Measurements from ENCODE around the gene DPP6. TPM values are rescaled to one million over a fixed set of nuclear protein-coding genes. Genes with fewer than 3 reads are reported as not detected.

The DPP6 gene
- total RNA-seq, 4 donors from 2014 or later: 0.60 to 1.7 (median 1.6) TPM; not detected in 1

DNA sequence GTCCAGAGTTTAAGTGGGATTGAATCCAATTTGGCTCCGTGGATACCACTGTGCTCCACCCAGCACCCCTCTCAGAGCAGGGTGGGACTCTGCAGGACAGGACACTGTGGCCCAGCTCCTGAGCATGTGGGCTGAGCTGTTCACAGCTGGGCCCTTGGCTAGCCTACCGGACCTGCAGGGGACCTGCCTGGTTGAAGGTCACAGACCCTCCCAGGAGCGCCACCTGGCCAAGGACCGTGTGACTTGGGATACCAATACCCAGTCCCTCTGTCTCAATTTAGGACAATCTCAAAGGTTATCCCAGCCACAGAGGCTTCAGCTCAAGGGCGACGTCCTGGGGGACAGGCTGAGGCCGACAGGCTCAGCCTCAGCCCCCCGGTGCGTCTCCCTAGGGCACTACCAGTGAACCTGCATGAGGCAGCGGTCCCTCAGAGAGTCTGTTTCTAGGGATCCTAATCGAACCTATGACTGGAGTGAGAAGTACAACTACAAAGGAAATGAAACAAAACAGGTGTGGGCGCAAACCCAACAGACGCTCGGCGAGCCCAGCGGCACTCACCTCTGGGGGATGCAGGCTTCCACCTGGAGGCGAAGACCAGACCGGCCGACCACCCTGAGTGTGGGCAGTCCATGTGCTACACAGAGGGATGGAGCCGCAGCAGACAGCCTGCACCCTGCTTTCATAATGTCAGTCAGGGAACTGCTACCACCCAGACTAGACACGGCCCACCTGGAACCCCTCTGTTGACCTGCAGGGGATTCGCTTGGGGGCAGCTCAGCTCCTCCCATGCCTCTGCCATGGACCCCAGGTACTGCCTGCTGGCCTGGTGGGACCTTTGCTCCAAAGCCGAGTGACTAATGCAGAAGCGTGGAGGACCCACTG, 847.0 kb downstream of the DPP6 start:
- Histone ChIP-seq H3K36me3 (no peaks in the 10 kb centered on the region), H3K9me3 (peaks cover 0 to 2% (median 0%) of the 10 kb centered on the region in 4 donors), H3K27me3 (no peaks in the 10 kb centered on the region), H3K4me1 (no peaks in the 10 kb centered on the region), H3K4me3 (no peak overlapping the region), H3K27ac (no peak overlapping the region)
- TF ChIP-seq, protein P1, sequence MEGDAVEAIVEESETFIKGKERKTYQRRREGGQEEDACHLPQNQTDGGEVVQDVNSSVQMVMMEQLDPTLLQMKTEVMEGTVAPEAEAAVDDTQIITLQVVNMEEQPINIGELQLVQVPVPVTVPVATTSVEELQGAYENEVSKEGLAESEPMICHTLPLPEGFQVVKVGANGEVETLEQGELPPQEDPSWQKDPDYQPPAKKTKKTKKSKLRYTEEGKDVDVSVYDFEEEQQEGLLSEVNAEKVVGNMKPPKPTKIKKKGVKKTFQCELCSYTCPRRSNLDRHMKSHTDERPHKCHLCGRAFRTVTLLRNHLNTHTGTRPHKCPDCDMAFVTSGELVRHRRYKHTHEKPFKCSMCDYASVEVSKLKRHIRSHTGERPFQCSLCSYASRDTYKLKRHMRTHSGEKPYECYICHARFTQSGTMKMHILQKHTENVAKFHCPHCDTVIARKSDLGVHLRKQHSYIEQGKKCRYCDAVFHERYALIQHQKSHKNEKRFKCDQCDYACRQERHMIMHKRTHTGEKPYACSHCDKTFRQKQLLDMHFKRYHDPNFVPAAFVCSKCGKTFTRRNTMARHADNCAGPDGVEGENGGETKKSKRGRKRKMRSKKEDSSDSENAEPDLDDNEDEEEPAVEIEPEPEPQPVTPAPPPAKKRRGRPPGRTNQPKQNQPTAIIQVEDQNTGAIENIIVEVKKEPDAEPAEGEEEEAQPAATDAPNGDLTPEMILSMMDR (IDR thresholded peaks at IDR 0.05): no peak
- TF ChIP-seq POLR2A (IDR thresholded peaks at IDR 0.05): no peak
- TF ChIP-seq EP300 (IDR thresholded peaks at IDR 0.05): no peak
- 85% methylated on average over 22 to 23 of the region's 24 CpGs for WGBS, 2 donors
- no peak for DNase-seq (ENCODE audit: low spot score in 2 of 2)

DNA sequence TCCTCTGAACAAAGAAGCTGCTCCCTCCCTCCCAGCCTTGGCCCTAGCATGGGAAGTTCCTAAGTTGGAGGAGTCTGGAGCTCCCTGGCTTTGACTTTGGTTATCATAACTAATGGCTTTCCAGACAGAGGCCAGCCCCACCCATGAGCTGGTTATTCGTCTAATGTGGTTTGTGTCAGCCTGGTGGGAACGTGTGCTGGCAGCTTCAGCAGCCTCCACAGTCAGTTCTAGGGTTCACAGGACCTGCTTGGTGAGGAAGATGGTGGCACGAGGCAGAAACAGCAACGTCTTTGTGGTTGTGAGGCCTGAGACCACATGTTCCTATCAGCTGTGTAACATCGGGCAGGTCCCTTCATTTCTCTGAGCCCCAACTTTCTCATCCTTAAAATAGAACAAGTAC, 847.7 kb downstream of the DPP6 start:
- Histone ChIP-seq H3K4me1 (no peaks in the 10 kb centered on the region), H3K27me3 (no peaks in the 10 kb centered on the region), H3K27ac (no peak overlapping the region), H3K9me3 (peaks cover 0 to 2% (median 0%) of the 10 kb centered on the region in 4 donors), H3K36me3 (no peaks in the 10 kb centered on the region), H3K4me3 (no peak overlapping the region)
- WGBS, 2 donors: 55 to 85% methylated on average over 5 of the region's 5 CpGs
- DNase-seq (ENCODE audit: low spot score in 2 of 2): no peak
- TF ChIP-seq POLR2A (IDR thresholded peaks at IDR 0.05) (no peak), EP300 (IDR thresholded peaks at IDR 0.05) (no peak)
- TF ChIP-seq, protein P1 (IDR thresholded peaks at IDR 0.05): no peak

DNA sequence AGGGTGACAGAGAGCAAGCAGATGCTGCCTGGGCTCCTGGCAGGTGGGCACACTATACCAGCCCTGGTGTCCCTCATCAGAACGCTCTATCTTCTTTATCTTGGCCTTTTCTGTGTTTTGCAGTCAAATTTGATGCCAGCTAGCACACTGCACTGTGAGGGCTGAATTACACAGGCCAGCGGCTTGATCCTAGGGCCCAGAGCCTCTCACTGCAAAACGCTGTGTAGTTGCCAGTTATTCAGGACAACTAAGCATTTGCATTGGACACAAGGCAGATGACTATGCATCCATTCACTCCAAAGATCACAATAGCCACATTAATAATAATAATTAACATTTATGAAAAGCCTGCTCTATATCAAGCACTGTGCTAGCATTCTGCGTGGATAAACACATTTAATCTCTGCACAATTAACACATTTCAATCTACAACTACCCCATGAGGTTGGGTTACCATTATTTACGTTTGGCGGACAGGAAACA, 850.4 kb downstream of the DPP6 start:
- no peak overlapping the region for H3K27ac ChIP-seq
- peaks cover 0 to 16% (median 0%) of the 10 kb centered on the region in 4 donors for H3K9me3 ChIP-seq
- WGBS, 2 donors: 62 to 68% methylated on average over 6 of the region's 6 CpGs
- no peak for TF ChIP-seq POLR2A (IDR thresholded peaks at IDR 0.05)
- TF ChIP-seq, protein P1 (IDR thresholded peaks at IDR 0.05): no peak
- TF ChIP-seq EP300 (IDR thresholded peaks at IDR 0.05): no peak
- H3K36me3 ChIP-seq: no peaks in the 10 kb centered on the region
- no peaks in the 10 kb centered on the region for H3K4me1 ChIP-seq
- no peak overlapping the region for H3K4me3 ChIP-seq
- DNase-seq (ENCODE audit: low spot score in 2 of 2): no peak
- H3K27me3 ChIP-seq: no peaks in the 10 kb centered on the region

DNA sequence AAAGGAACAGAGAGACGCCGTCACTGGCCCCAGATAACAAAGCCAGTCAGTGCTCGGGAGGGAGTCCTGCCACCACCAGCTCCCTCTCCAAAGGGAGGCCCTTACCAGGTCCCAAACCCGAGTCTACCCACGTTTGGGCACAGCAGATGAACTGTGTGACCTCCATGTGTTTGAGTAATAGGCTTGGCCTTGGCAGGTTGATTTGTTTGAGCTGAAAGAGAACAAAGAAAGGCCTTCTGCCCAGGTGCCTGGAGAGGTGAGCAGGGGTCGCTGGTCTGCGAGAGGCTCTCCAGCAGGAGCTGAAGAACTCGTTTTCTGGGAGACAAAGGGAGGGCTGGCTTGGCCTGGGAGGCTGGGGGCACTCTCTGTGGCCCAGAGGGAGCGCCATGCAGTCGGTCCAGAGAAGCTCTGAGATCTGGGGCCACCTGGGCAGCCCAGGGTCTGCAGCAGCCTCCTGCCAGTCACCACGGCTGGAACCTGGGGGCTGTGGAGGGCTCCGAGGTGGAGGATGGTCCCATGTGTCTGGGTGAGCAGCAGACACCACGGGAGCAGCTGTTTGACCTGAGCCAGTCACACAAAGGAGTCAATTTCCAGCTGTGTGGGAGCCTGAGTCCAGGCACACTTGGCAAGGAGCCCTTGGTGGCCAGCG, 851.0 kb downstream of the DPP6 start:
- no peak overlapping the region for H3K4me3 ChIP-seq
- no peaks in the 10 kb centered on the region for H3K27me3 ChIP-seq
- WGBS, 2 donors: 52 to 58% methylated on average over 13 to 14 of the region's 14 CpGs
- DNase-seq (ENCODE audit: low spot score in 2 of 2): no peak
- H3K27ac ChIP-seq: no peak overlapping the region
- H3K9me3 ChIP-seq: peaks cover 0 to 16% (median 0%) of the 10 kb centered on the region in 4 donors
- no peak for TF ChIP-seq POLR2A (IDR thresholded peaks at IDR 0.05)
- TF ChIP-seq, protein P1 (IDR thresholded peaks at IDR 0.05): no peak
- no peak for TF ChIP-seq EP300 (IDR thresholded peaks at IDR 0.05)
- H3K4me1 ChIP-seq: no peaks in the 10 kb centered on the region
- no peaks in the 10 kb centered on the region for H3K36me3 ChIP-seq

DNA sequence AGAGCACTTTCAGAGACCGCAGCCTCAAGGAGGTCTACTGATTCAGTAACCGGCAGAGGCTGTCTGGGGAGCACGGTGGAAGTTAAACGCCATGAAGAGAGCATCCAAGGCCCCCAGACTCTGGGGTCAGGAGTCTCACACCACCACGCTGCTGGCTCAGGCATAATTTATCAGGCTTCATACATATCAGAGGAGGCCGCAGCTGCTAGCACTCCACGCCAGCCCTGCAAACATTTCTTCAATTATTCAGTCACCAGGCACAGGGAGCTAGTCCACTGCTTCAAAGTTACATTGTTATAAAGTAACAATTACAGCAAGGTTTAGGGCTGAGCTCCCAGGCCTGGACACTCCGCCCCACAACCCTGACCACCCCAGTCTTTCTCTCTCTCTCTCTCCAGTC, 852.9 kb downstream of the DPP6 start:
- Histone ChIP-seq H3K4me1 (no peaks in the 10 kb centered on the region), H3K27ac (no peak overlapping the region), H3K4me3 (no peak overlapping the region), H3K36me3 (no peaks in the 10 kb centered on the region), H3K9me3 (peaks cover 0 to 17% (median 0%) of the 10 kb centered on the region in 4 donors), H3K27me3 (no peaks in the 10 kb centered on the region)
- TF ChIP-seq, protein P1 (IDR thresholded peaks at IDR 0.05): no peak
- TF ChIP-seq POLR2A (IDR thresholded peaks at IDR 0.05) (no peak), EP300 (IDR thresholded peaks at IDR 0.05) (no peak)
- WGBS, 2 donors: 78 to 88% methylated on average over 8 of the region's 8 CpGs
- DNase-seq (ENCODE audit: low spot score in 2 of 2): no peak

All from tibial nerve (tissue), 4 donors.